Keratinocyte (primary cell): ENCODE results near the gene PLEKHJ1. TPM values are rescaled to one million over a fixed set of nuclear protein-coding genes. Genes with fewer than 3 reads are reported as not detected.

ENCODE experiments used
- DNase-seq: peaks from one replicate; pipeline ENCODE4 v3.0.0-alpha.2; 2011; ENCODE audit warnings: low read depth, missing footprints, low spot score
- FAIRE-seq: peaks from 2 replicates; lab custom pipeline; 2011; peaks lifted over from hg19 to GRCh38; lab: Jason Lieb, UNC
- H2AFZ ChIP-seq: 2 replicates; pipeline ENCODE4 v1.6.0; 2012; ENCODE audit warnings: low read length, control low read depth, inconsistent platforms; ENCODE audit not compliant: control insufficient read depth
- H3K27ac ChIP-seq: 2 replicates; pipeline ENCODE4 v1.5.1; 2011; ENCODE audit warnings: low read length; ENCODE audit not compliant: control insufficient read depth, insufficient read depth
- H3K27me3 ChIP-seq: 3 replicates; pipeline ENCODE4 v1.6.0; 2011; ENCODE audit warnings: low read length; ENCODE audit not compliant: control insufficient read depth, insufficient read depth; ENCODE audit errors: extremely low read depth
- H3K36me3 ChIP-seq, 2 experiments: 2 replicates in 1 of 2; 3 replicates in 1 of 2; pipeline ENCODE4 v1.5.1; 2011; ENCODE audit warnings: low read length in 2 of 2, mild to moderate bottlenecking in 1 of 2; ENCODE audit not compliant: control insufficient read depth in 2 of 2, insufficient read depth in 2 of 2; ENCODE audit errors: extremely low read depth in 1 of 2
- H3K4me1 ChIP-seq: 3 replicates; pipeline ENCODE4 v1.5.1; 2011; ENCODE audit warnings: low read length; ENCODE audit not compliant: control insufficient read depth, insufficient read depth; ENCODE audit errors: extremely low read depth
- H3K4me2 ChIP-seq: 3 replicates; pipeline ENCODE4 v1.6.0; 2011; ENCODE audit warnings: low read depth, low read length; ENCODE audit not compliant: control insufficient read depth, insufficient read depth; ENCODE audit errors: extremely low read depth
- H3K4me3 ChIP-seq, 3 experiments: fragments of 200-600 bp in 1 of 3; sonication (generic) in 1 of 3; 2 replicates in 2 of 3; 3 replicates in 1 of 3; pipeline ENCODE4 v1.5.1; 2011 to 2016; ENCODE audit warnings: low read length in 3 of 3, mild to moderate bottlenecking in 3 of 3, control low read depth in 2 of 3, inconsistent platforms in 1 of 3, low read depth in 1 of 3, mixed read lengths in 1 of 3, mixed run types in 1 of 3, moderate library complexity in 1 of 3; ENCODE audit not compliant: control insufficient read depth in 2 of 3, insufficient read depth in 2 of 3; ENCODE audit errors: extremely low read depth in 1 of 3
- H3K79me2 ChIP-seq: 2 replicates; pipeline ENCODE4 v1.6.0; 2012; ENCODE audit warnings: low read length; ENCODE audit not compliant: control insufficient read depth, insufficient read depth
- H3K9ac ChIP-seq: 3 replicates; pipeline ENCODE4 v1.6.0; 2011; ENCODE audit warnings: low read length; ENCODE audit not compliant: control insufficient read depth, insufficient read depth; ENCODE audit errors: extremely low read depth
- H3K9me1 ChIP-seq: 3 replicates; pipeline ENCODE4 v1.6.0; 2011; ENCODE audit warnings: low read length; ENCODE audit not compliant: control insufficient read depth, insufficient read depth; ENCODE audit errors: extremely low read depth
- H3K9me3 ChIP-seq: 2 replicates; pipeline ENCODE4 v1.5.1; 2012; ENCODE audit warnings: low read depth, low read length; ENCODE audit not compliant: control insufficient read depth
- H4K20me1 ChIP-seq: 3 replicates; pipeline ENCODE4 v1.6.0; 2011; ENCODE audit warnings: low read length; ENCODE audit not compliant: control insufficient read depth, insufficient read depth; ENCODE audit errors: extremely low read depth
- EZH2 ChIP-seq: IDR thresholded peaks from one replicate; pipeline ENCODE4 v1.6.1; 2012; ENCODE audit warnings: inconsistent platforms, mild to moderate bottlenecking, low read length, moderate library complexity
- dilution Hi-C: fragments of 300-500 bp; cut with MboI; formaldehyde crosslinking; loops from one replicate; pipeline ENCODE4 v1.7.0; 2020; ENCODE audit warnings: low sequenced_read_pairs; ENCODE audit not compliant: extremely low pct_ligation_motif_present
- polyA plus RNA-seq, 5 experiments: library from polyadenylated mRNA; depleted of rRNA in 3 of 5; stranded (reverse) in 3 of 5; stranded (forward) in 1 of 5; unstranded in 1 of 5; fragments of >200 nt; gene quantifications; 1 replicate in 1 of 5; 2 replicates in 3 of 5; 3 replicates in 1 of 5; pipeline versions ENCODE4 v1.2.1 to v1.2.3, GENCODE V29; 2011 to 2012; ENCODE audit warnings: missing spikeins in 2 of 5, low read depth in 1 of 5, low replicate concordance in 1 of 5
- TF ChIP-seq, protein P1 (sequence below), 3 experiments: IDR thresholded peaks in 1 of 3; conservative IDR thresholded peaks in 1 of 3; optimal IDR thresholded peaks in 1 of 3; 2 replicates in 2 of 3; 3 replicates in 1 of 3; pipeline versions ENCODE3 to v1.5.1; 2011; ENCODE audit warnings: low read length in 3 of 3, mild to moderate bottlenecking in 3 of 3, moderate library complexity in 2 of 3, control low read depth in 1 of 3, inconsistent platforms in 1 of 3; ENCODE audit not compliant: insufficient read depth in 2 of 3; ENCODE audit errors: extremely low read depth in 1 of 3

PLEKHJ1 gene
- polyA plus RNA-seq, 1 donor (not counting 4 experiments of a cell fraction or from before 2014, with no cell fraction given) = 36.8 TPM

DNA sequence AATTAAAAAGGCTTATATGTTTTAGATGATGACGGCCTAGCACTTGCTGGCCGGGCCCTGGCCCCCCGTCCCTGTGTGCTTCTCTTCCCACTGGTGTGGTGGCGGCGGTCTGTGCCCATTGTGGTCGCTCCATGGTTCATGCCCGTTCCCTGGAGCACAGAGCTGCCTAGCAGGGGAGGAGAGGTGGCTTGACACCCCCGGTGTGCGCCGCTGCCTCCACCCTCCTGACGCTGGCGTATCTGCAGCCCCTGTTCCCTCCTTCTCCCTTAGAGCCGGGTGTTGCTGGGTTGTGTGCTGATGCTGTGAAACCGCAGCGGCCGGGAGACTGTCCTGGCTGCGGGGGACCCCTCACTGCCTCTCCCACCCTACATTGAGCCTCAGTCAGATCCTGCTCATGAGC, 43.3 kb downstream of the PLEKHJ1 start:
- Histone ChIP-seq H4K20me1 (peaks cover 4% of the 10 kb centered on the region), H3K79me2 (peaks cover 23% of the 10 kb centered on the region), H3K27me3 (no peaks in the 10 kb centered on the region), H3K9me3 (no peaks in the 10 kb centered on the region), H3K36me3 (peaks cover 23 to 24% of the 10 kb centered on the region in 2 experiments), H2AFZ (no peak overlapping the region), H3K4me1 (no peaks in the 10 kb centered on the region), H3K27ac (no peak overlapping the region), H3K9me1 (no peaks in the 10 kb centered on the region), H3K4me2 (no peak overlapping the region), H3K9ac (no peak overlapping the region), H3K4me3 (no peak overlapping the region)
- dilution Hi-C loops = no loop called here
- no peak for DNase-seq
- no peak for FAIRE-seq
- TF ChIP-seq EZH2 = no peak
- TF ChIP-seq, protein P1, sequence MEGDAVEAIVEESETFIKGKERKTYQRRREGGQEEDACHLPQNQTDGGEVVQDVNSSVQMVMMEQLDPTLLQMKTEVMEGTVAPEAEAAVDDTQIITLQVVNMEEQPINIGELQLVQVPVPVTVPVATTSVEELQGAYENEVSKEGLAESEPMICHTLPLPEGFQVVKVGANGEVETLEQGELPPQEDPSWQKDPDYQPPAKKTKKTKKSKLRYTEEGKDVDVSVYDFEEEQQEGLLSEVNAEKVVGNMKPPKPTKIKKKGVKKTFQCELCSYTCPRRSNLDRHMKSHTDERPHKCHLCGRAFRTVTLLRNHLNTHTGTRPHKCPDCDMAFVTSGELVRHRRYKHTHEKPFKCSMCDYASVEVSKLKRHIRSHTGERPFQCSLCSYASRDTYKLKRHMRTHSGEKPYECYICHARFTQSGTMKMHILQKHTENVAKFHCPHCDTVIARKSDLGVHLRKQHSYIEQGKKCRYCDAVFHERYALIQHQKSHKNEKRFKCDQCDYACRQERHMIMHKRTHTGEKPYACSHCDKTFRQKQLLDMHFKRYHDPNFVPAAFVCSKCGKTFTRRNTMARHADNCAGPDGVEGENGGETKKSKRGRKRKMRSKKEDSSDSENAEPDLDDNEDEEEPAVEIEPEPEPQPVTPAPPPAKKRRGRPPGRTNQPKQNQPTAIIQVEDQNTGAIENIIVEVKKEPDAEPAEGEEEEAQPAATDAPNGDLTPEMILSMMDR (optimal IDR thresholded peaks at IDR 0.05 in 1 of 3, IDR thresholded peaks at IDR 0.05 in 1 of 3, conservative IDR thresholded peaks at IDR 0.05 in 1 of 3; ENCODE audit: extremely low read depth in 1 of 3, insufficient read depth in 2 of 3, low read length in 3 of 3) = no peak

DNA sequence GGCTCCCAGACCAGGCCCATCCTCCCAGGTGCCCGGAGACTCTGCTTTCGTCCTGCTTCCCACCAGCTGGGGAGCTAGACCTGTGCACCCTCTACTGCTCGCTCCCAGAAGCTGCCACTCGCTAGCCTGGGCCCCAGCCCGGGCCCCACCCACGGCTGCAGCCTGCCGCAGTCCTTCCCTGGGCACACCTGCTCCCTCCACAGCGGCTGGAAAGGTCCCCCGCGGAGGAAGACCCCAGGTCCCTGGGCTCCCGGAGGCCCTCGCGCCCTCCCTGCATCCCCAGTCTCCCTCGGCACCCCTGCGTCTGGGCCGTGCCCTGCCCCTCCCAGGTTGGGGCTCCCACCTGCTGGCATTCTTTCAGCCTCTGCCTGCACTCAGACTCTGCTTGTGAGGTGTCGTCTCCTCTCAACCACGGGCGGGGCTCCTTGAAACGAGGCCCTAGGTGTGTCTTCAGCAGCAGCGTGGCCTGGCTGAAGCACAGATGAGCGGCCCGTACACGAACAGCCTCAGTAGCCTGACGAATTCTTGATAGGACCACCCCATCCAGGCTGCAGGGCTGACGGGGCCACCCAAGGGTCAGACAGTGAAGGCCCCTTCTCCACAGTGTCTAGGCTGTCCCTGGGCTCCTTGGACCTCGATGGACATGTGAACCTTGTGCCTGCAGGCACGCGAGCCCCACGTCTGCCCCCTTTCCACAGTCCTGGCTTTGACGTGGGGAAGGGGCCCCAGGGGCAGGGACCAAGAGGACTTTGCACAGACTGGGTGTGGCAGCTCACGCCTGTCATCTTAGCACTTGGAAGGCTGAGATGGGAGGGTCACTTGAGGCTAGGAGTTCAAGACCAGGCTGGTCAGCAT, 44.4 kb downstream of the PLEKHJ1 start:
- no peak overlapping the region for H3K27ac ChIP-seq
- H3K27me3 ChIP-seq = no peaks in the 10 kb centered on the region
- FAIRE-seq (no peak), DNase-seq (no peak)
- H3K9me3 ChIP-seq = no peaks in the 10 kb centered on the region
- H2AFZ ChIP-seq = no peak overlapping the region
- dilution Hi-C loops = no loop called here
- no peaks in the 10 kb centered on the region for H3K9me1 ChIP-seq
- H3K36me3 ChIP-seq = peaks cover 21 to 25% of the 10 kb centered on the region in 2 experiments
- H3K79me2 ChIP-seq = peaks cover 16% of the 10 kb centered on the region
- no peak for TF ChIP-seq EZH2
- TF ChIP-seq, protein P1 (optimal IDR thresholded peaks at IDR 0.05 in 1 of 3, IDR thresholded peaks at IDR 0.05 in 1 of 3, conservative IDR thresholded peaks at IDR 0.05 in 1 of 3; ENCODE audit: extremely low read depth in 1 of 3, insufficient read depth in 2 of 3, low read length in 3 of 3) = no peak
- H3K4me2 ChIP-seq = no peak overlapping the region
- H3K4me3 ChIP-seq = no peak overlapping the region
- no peaks in the 10 kb centered on the region for H3K4me1 ChIP-seq
- H4K20me1 ChIP-seq = peaks cover 4% of the 10 kb centered on the region
- no peak overlapping the region for H3K9ac ChIP-seq
